Vagina (tissue), 2 donors: ENCODE measurements around the gene KCNK5.

ENCODE experiments used
- POLR2A ChIP-seq, 2 donors: fragments of 450-650 bp; IDR thresholded peaks; one replicate each; pipeline ENCODE4 v1.6.1; 2017; ENCODE audit warnings: antibody characterized with exemption in 2 of 2, mild to moderate bottlenecking in 2 of 2, moderate library complexity in 2 of 2
- POLR2AphosphoS5 ChIP-seq, 2 donors: sonication (generic); formaldehyde crosslinking; IDR thresholded peaks; one replicate each; pipeline ENCODE4 v1.9.0; 2017; ENCODE audit warnings: antibody characterized with exemption in 2 of 2, mild to moderate bottlenecking in 2 of 2, low read depth in 1 of 2; ENCODE audit not compliant: insufficient read depth in 1 of 2
- TF ChIP-seq, protein P1 (sequence below), 3 experiments: fragments of 450-650 bp in 2 of 3; fragments of 200-600 bp in 1 of 3; sonication (generic) in 1 of 3; IDR thresholded peaks; one replicate each; pipeline ENCODE4 v1.5.1; 2017 to 2019; ENCODE audit warnings: antibody characterized with exemption in 3 of 3, mild to moderate bottlenecking in 2 of 3, moderate library complexity in 2 of 3

DNA sequence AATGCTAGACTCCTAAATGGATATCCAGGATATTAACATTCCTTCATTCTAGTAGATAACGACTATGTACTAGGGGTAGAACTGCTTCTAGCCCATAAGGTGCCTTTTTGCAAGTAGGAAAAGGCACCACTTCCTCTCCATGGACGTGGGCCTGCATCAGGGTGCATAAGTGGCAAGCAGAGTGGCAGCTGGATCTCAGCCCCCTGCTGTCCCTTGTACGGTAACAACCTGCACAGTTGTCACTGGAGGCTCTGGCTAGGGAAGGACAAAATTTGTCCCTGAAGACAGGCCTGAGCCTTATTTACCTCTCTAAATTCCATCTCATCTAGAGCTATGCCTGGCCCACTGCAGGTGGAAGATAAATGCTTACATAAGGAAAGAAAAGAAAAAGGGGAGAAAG lies 71.8 kb downstream of the KCNK5 start:
- TF ChIP-seq, protein P1, sequence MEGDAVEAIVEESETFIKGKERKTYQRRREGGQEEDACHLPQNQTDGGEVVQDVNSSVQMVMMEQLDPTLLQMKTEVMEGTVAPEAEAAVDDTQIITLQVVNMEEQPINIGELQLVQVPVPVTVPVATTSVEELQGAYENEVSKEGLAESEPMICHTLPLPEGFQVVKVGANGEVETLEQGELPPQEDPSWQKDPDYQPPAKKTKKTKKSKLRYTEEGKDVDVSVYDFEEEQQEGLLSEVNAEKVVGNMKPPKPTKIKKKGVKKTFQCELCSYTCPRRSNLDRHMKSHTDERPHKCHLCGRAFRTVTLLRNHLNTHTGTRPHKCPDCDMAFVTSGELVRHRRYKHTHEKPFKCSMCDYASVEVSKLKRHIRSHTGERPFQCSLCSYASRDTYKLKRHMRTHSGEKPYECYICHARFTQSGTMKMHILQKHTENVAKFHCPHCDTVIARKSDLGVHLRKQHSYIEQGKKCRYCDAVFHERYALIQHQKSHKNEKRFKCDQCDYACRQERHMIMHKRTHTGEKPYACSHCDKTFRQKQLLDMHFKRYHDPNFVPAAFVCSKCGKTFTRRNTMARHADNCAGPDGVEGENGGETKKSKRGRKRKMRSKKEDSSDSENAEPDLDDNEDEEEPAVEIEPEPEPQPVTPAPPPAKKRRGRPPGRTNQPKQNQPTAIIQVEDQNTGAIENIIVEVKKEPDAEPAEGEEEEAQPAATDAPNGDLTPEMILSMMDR (IDR thresholded peaks at IDR 0.05) = no peak
- TF ChIP-seq POLR2A (IDR thresholded peaks at IDR 0.05) (no peak), POLR2AphosphoS5 (IDR thresholded peaks at IDR 0.05; ENCODE audit: insufficient read depth in 1 of 2, low read depth in 1 of 2) (no peak)
